GM19468 (cell line): ENCODE results near the gene PARM1.
A peak's percentile ranks its signal among the peaks of the same experiment; 100 is the strongest.

Experiments
- ATAC-seq: cut with Tn5 transposase; IDR thresholded peaks from one replicate; pipeline ENCODE4 v1.9.1; 2021; ENCODE audit warnings: mild to moderate bottlenecking, moderate library complexity, moderate number of reproducible peaks; ENCODE audit not compliant: unreplicated experiment; ENCODE audit errors: extremely low read depth

The PARM1 gene

DNA sequence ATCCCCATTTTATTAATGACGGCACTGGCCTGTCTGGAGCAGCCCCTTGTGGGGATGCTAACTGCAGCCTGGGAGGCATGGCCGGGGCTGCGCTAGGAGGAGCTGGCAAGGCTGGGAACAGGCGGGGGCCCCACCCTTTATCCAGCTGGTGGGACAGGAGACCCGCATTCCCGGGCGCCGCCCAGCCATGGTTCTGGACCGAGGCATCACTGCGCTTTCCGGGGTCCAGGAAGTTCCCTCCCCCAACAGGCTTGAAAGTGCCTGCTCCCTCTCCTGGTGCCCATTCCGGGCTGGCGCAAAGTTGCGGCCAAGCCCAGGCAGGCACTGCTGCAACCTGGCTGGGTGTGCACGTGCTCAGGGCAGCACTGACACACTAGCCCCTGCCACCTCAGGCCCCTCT, 124.5 kb downstream of the PARM1 start:
- no peak for ATAC-seq

DNA sequence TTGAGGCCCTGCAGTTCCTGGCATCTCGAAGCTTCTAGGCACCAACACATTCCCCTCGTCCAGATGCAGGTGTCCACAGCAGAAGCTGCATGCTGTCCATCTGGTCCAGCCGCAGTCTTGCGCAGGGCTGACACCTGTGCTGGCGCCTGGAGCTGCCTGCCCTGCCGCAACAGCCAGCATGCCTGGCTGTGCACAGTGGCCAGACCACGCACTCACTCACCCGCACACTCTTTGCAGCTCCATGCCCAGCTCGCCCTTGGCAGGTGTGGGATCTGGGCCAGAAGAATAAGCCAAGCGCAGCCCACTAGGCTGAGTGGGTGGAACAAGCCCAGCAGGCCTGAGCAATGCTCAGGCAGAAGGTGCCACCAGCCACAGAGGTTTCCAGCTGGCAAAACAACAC, 125.6 kb downstream of the PARM1 start:
- ATAC-seq = no peak

DNA sequence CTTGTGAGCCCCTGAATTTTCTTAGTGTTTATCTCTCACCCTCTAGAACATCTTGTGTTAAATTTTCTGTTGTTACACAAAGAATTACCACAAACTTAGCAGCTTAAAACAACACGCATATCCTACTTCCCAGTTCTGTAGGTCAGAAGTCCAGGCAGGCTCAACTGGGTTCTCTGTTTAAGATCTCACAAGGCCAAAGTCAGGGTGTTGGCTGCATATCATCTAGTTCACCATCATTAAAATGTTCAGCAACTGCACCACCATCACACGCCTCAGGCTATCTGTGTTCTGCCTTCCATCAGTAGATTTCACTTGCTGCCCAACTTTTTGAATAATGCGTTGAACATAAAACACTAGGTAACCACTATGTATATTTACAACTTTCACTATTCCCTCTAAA, 130.5 kb downstream of the PARM1 start:
- ATAC-seq = no peak

DNA sequence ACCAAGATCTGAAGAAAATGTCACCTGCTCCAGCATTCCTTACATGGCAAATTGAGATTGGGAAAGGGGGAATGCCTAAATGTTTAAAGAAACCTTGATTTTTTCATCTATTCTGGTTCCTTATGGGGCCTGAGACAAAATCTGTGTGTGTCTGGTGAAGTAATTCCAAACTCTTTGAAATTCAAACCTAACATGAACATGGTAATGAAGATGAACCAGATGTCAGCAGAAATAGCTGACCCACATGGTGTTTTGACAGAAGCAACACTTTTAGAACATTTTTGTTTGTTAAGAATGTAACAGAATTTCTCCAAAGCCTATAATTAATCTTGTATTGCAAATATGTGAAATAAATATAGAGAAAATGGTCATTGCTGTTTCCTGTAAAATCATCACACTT, 133.0 kb downstream of the PARM1 start:
- no peak for ATAC-seq

DNA sequence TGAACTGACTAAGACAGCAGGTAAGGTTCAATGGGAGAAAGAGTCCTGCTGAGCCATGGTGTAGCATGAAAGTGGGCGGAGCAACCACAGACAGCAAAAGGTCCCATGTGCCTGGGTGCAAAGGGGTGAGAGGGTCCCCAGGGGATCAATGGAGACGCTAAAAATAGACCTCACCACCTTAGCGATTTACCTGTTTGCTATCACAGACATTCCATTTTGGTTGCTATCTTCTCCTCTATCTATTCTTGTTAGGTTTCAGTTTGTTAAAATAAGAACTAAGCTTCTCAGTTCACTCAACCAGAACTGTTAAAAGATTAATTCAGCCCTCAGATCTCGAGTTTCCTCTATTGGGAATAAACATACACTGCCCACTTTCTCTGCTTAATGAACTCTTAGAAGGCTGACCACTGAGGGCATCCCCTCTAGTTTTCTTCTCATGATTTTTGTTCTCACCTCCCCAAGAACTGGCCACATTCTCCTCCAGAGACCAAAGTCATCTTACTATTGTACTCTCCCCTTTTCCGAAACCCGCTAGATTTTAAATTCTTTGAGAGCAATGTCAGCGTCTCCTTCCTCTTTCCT, 136.7 kb downstream of the PARM1 start:
- ATAC-seq = peak; percentile 28

DNA sequence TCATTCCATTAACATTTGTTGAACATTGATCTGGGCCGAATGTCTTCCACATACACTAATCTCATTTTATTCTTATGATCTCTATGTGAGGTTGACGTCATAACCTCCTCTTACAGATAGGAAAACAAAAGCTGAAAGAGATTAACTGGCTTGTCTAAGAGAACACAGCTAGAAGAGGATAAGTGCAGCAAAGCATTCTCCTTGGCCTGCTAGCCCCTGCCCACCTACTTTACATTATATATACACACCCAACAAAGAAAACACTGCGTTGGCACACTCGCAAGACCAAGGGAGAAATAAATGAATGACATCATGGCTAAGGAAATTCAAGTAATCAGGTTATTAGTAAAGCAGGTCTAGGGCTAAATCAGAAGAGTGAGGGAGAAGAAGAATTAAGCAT, 138.4 kb downstream of the PARM1 start:
- no peak for ATAC-seq

DNA sequence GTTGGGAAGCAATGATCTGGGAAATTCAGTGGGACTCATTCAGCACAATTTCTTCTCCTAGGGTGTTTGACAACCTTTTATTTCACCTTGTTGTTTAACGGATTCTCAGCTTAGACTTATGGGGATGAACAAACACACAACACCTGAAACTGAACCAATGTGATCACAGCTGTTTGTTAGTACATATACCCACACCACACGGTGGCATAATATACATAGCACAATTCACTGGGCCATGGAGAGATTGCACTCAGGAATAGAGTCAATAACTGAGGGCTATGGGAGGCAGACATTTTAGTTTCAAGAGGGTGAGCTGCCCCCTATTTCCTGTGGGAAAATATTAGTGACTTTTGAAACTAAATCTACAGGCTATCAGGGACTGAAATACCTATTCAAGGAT, 148.0 kb downstream of the PARM1 start:
- no peak for ATAC-seq

DNA sequence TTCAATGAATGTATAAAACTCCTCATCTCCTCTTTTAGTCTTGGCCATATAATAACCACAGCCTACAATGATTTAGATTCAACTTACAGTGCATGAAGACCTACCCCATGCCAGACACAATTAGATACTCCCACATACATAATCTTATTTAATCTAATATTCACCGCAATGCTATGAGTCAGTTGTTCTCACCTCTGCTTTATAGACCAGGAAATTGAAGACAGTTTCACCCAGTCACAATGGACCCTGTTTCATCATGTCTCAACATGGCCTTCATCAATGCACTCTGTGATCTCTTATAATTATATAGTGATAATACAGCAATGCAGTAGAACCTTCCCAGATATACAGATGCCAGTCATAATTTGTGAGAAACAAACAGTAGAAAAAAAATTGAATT, 148.6 kb downstream of the PARM1 start:
- no peak for ATAC-seq

DNA sequence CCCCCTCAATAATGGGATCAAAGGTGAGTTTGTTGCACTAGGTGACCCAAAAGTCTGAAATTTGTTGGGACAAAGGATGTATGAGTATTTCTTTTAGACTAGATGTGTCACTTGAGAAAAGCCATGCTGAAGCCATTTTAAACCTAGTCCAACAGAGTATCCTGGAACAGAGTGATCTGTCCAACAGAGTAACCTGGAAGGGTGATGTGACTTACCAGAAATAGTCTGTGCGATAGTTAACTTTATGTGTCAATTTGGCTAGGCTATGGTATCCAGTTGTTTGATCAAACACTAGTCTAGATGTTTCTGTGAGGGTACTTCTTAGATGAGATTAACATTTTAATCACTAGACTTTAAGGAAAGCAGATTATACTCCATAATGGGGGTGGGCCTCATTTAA, 154.5 kb downstream of the PARM1 start:
- ATAC-seq = no peak

DNA sequence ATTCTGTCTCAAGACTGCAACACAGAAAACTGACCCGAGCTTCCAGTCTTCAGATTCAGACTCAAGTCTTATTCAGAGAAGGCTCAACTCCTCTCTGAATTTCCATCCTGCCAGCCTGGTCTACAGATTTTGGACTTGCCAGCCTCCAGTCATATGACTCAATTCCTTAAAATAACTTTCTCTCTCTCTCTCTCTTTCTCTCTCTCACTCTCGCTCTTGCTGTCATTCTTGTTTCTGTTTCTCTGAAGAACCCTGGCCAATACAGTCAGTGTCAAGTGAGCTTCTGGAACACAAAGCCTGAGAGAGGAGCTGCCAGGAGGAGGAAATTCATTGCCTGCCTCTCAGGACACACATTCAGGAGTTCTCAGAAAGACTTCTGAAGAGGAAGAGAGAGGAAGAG, 154.9 kb downstream of the PARM1 start:
- no peak for ATAC-seq

DNA sequence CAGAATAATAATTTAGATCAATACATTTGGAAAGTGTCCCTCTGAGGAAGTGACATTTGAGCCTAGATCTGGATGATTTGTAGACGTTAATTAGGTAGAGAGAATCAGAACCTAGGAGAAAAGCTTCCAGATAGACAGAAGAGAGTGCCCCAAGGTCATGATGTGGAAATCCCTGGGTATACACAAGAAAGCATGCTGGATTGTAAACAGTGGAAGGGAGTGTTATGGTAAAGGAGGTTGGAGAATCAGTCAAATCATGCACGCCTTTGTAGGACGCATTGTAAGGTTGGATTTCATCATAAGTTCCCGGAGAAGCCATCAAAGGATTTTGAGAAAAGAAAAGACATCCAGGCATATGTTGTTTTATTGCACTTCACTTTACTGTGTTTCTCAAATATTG, 156.3 kb downstream of the PARM1 start:
- no peak for ATAC-seq

DNA sequence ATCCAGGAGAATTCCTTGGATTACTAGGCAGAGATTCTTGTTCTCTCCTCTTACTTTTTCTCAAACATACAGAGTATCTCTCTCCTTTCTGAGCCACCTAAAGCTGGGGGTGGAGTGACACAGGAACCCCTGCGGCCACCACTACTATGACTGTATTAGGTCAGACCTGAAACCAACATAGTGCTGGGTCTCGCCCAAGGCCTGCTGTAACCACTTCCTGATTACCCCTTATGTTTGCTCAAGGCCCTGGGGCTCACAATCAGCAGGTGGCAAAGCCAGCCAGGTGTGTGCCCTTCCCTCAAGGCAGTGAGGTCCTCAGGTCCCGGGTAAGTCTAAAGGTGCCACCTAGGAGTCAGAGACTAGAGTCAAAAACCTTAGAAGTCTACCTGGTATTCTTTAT, 166.4 kb downstream of the PARM1 start:
- ATAC-seq = peak; percentile 91
